B cell (primary cell): Measurements from ENCODE around the gene ZSWIM7.

ENCODE experiments used
- EZH2 ChIP-seq: IDR thresholded peaks from 2 replicates; pipeline ENCODE4 v1.6.1; 2012; ENCODE audit warnings: borderline replicate concordance, low read depth, mild to moderate bottlenecking, moderate library complexity, low read length; ENCODE audit not compliant: insufficient read depth, poor library complexity, severe bottlenecking
- TF ChIP-seq, protein P1 (sequence below): fragments of 200-600 bp; IDR thresholded peaks from one replicate; pipeline ENCODE4 v1.8.0; 2022; ENCODE audit warnings: antibody characterized with exemption, mild to moderate bottlenecking

DNA sequence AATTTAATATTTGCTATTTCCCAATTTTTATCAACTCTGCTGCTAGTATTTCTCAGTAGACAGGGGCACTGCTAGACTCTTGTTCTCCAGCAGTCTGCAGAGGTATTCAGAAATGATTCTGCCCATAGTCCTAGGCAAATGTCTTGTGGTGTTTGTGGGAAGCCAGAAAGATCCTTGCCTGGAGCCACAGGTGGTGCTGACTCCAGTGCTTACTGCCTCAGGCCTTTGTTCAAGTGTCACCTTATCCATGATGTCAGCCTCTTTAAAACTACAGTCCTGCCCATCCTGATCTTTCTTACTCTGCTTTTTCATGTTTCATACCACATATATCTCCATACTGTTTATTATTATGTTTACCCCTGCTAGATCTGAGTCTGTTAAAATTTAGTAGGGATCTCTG, 26.5 kb downstream of the ZSWIM7 start:
- TF ChIP-seq, protein P1, sequence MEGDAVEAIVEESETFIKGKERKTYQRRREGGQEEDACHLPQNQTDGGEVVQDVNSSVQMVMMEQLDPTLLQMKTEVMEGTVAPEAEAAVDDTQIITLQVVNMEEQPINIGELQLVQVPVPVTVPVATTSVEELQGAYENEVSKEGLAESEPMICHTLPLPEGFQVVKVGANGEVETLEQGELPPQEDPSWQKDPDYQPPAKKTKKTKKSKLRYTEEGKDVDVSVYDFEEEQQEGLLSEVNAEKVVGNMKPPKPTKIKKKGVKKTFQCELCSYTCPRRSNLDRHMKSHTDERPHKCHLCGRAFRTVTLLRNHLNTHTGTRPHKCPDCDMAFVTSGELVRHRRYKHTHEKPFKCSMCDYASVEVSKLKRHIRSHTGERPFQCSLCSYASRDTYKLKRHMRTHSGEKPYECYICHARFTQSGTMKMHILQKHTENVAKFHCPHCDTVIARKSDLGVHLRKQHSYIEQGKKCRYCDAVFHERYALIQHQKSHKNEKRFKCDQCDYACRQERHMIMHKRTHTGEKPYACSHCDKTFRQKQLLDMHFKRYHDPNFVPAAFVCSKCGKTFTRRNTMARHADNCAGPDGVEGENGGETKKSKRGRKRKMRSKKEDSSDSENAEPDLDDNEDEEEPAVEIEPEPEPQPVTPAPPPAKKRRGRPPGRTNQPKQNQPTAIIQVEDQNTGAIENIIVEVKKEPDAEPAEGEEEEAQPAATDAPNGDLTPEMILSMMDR = no peak
- no peak for TF ChIP-seq EZH2
